Measurements from ENCODE around the gene C1orf198. TPM values are rescaled to one million over a fixed set of nuclear protein-coding genes. Genes with fewer than 3 reads are reported as not detected.

C1orf198 gene
- polyA plus RNA-seq, 1 of the 3 experiments (the other 2 are of a cell fraction): 12.3 TPM

DNA sequence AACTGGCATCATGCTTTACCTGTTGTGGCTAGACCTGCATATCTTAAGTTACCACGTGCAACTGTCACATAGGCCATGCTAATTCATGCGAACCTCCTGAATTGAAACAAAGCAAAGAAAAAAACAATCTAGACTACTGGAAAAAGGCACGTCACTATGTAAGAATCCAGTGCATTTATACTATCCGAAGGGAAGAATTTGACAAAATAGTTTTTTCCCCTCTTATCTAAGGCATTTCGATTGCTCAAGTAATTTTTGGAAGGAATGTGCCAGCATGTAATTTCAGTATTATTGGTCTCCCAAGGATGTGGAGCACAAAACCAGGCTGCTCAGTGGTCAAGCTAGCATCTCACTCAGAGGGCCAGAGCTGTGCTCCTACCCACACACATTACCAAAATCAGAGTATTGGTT is 31.5 kb upstream of the C1orf198 start:
- no peak overlapping the region for H3K27ac ChIP-seq (ENCODE audit: low read depth in 2 of 2, low read length in 1 of 2)
- no peak overlapping the region for H3K9ac ChIP-seq
- CTCF ChIA-PET: no interaction called here
- H3K4me2 ChIP-seq: no peak overlapping the region
- H2AFZ ChIP-seq (ENCODE audit: low read depth): no peak overlapping the region
- no peaks in the 10 kb centered on the region for H3K4me1 ChIP-seq (ENCODE audit: control insufficient read depth in 1 of 2, insufficient read depth in 2 of 2, low read depth in 1 of 2, low read length in 1 of 2)
- H3K9me3 ChIP-seq: no peaks in the 10 kb centered on the region
- no peaks in the 10 kb centered on the region for H3K27me3 ChIP-seq (ENCODE audit: insufficient read depth)
- no peaks in the 10 kb centered on the region for H4K20me1 ChIP-seq (ENCODE audit: insufficient read depth)
- POLR2A ChIA-PET: no interaction called here
- no peaks in the 10 kb centered on the region for H3K79me2 ChIP-seq (ENCODE audit: insufficient read depth)
- DNase-seq: no peak
- 80% methylated on average over 5 of the region's 5 CpGs for WGBS (ENCODE audit: low lambda C conversion rate)
- TF ChIP-seq RFX5 (IDR thresholded peaks at IDR 0.05; ENCODE audit: low read length) (no peak), FOSL2 (IDR thresholded peaks at IDR 0.05; ENCODE audit: borderline replicate concordance, low read depth) (no peak), EZH2phosphoT487 (IDR thresholded peaks at IDR 0.05; ENCODE audit: borderline replicate concordance, low read depth) (no peak), TAF1 (IDR thresholded peaks at IDR 0.05; ENCODE audit: borderline replicate concordance, low read depth, low read length) (no peak), GATA2 (CRISPR knock-in tag; IDR thresholded peaks at IDR 0.05) (no peak), ELF1 (IDR thresholded peaks at IDR 0.05) (no peak), MEF2A (IDR thresholded peaks at IDR 0.05; ENCODE audit: borderline replicate concordance, low read depth) (no peak), EP300 (IDR thresholded peaks at IDR 0.05; ENCODE audit: borderline replicate concordance in 1 of 2, low read depth in 1 of 2, low read length in 1 of 2) (no peak), CHD2 (IDR thresholded peaks at IDR 0.05; ENCODE audit: low read length, partially characterized antibody) (no peak), FOXM1 (IDR thresholded peaks at IDR 0.05; ENCODE audit: low read depth) (no peak), RAD21 (IDR thresholded peaks at IDR 0.05; ENCODE audit: low read length) (no peak), SMC3 (IDR thresholded peaks at IDR 0.05; ENCODE audit: low read depth, low read length) (no peak), TEAD4 (IDR thresholded peaks at IDR 0.05; ENCODE audit: borderline replicate concordance, insufficient read depth) (no peak), RXRA (IDR thresholded peaks at IDR 0.05; ENCODE audit: borderline replicate concordance, low read depth) (no peak), POLR2AphosphoS5 (IDR thresholded peaks at IDR 0.05; ENCODE audit: low read depth, low read length) (no peak)
- TF ChIP-seq, protein P1, sequence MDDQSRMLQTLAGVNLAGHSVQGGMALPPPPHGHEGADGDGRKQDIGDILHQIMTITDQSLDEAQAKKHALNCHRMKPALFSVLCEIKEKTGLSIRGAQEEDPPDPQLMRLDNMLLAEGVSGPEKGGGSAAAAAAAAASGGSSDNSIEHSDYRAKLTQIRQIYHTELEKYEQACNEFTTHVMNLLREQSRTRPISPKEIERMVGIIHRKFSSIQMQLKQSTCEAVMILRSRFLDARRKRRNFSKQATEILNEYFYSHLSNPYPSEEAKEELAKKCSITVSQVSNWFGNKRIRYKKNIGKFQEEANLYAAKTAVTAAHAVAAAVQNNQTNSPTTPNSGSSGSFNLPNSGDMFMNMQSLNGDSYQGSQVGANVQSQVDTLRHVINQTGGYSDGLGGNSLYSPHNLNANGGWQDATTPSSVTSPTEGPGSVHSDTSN (IDR thresholded peaks at IDR 0.05): no peak
- TF ChIP-seq, protein P2, sequence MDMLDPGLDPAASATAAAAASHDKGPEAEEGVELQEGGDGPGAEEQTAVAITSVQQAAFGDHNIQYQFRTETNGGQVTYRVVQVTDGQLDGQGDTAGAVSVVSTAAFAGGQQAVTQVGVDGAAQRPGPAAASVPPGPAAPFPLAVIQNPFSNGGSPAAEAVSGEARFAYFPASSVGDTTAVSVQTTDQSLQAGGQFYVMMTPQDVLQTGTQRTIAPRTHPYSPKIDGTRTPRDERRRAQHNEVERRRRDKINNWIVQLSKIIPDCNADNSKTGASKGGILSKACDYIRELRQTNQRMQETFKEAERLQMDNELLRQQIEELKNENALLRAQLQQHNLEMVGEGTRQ (IDR thresholded peaks at IDR 0.05; ENCODE audit: borderline replicate concordance, low read depth, low read length): no peak
- TF ChIP-seq, protein P3, sequence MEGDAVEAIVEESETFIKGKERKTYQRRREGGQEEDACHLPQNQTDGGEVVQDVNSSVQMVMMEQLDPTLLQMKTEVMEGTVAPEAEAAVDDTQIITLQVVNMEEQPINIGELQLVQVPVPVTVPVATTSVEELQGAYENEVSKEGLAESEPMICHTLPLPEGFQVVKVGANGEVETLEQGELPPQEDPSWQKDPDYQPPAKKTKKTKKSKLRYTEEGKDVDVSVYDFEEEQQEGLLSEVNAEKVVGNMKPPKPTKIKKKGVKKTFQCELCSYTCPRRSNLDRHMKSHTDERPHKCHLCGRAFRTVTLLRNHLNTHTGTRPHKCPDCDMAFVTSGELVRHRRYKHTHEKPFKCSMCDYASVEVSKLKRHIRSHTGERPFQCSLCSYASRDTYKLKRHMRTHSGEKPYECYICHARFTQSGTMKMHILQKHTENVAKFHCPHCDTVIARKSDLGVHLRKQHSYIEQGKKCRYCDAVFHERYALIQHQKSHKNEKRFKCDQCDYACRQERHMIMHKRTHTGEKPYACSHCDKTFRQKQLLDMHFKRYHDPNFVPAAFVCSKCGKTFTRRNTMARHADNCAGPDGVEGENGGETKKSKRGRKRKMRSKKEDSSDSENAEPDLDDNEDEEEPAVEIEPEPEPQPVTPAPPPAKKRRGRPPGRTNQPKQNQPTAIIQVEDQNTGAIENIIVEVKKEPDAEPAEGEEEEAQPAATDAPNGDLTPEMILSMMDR (IDR thresholded peaks at IDR 0.05): no peak
- TF ChIP-seq, protein P4, sequence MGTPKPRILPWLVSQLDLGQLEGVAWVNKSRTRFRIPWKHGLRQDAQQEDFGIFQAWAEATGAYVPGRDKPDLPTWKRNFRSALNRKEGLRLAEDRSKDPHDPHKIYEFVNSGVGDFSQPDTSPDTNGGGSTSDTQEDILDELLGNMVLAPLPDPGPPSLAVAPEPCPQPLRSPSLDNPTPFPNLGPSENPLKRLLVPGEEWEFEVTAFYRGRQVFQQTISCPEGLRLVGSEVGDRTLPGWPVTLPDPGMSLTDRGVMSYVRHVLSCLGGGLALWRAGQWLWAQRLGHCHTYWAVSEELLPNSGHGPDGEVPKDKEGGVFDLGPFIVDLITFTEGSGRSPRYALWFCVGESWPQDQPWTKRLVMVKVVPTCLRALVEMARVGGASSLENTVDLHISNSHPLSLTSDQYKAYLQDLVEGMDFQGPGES (IDR thresholded peaks at IDR 0.05; ENCODE audit: low read depth, low read length): no peak
- H3K4me3 ChIP-seq (ENCODE audit: low read depth in 2 of 2, low read length in 1 of 2): no peak overlapping the region
- H3K9me2 ChIP-seq: no peaks in the 10 kb centered on the region
- peaks cover 3% of the 10 kb centered on the region for H3F3A ChIP-seq (replicated peaks; ENCODE audit: insufficient read depth)
- H3K36me3 ChIP-seq (replicated peaks in 1 of 2; ENCODE audit: control insufficient read depth in 1 of 2, insufficient read depth in 2 of 2, low read length in 1 of 2): peaks cover 0 to 5% of the 10 kb centered on the region in 2 experiments
